ENCODE results near the gene SPRED3.
"Not testable (repeated sequence)": the region's sequence is repeated elsewhere in the genome, so short reads cannot be mapped to it uniquely, and the experiment has no call there.

SPRED3 gene

GRCh38 chr19:38417146-38417543 lies 28.6 kb downstream of the SPRED3 start:
- no peak for DNase-seq

GRCh38 chr19:38417544-38418506 lies 29.3 kb downstream of the SPRED3 start:
- DNase-seq, result peak in 5 of 56 donors; percentile 4 to 73 (median 15)

GRCh38 chr19:38420935-38421334 lies 32.4 kb downstream of the SPRED3 start:
- DNase-seq, result no peak

- DNase-seq, result no peak
Observed at GRCh38 chr19:38421856-38422255, 33.4 kb downstream of the SPRED3 start.

- no peak for DNase-seq
Observed at GRCh38 chr19:38422438-38422837, 33.9 kb downstream of the SPRED3 start.

- no peak for DNase-seq
Observed at GRCh38 chr19:38424272-38424671, 35.8 kb downstream of the SPRED3 start.

GRCh38 chr19:38425222-38425809 lies 36.8 kb downstream of the SPRED3 start:
- no peak for DNase-seq

- peak in 17 of 56 donors; percentile 0 to 36 (median 7) for DNase-seq
Observed at GRCh38 chr19:38425810-38426466, 37.4 kb downstream of the SPRED3 start, which contains the start of gene RASGRP4. TSS of gene RASGRP4 (minus strand) at chr19:38426219. CDS start at chr19:38426091, 128 bp downstream.

GRCh38 chr19:38427035-38427677 lies 38.7 kb downstream of the SPRED3 start:
- DNase-seq, result not testable (repeated sequence)

- DNase-seq, result no peak
Observed at GRCh38 chr19:38429055-38429810, 40.7 kb downstream of the SPRED3 start.

GRCh38 chr19:38429811-38430156 lies 41.3 kb downstream of the SPRED3 start:
- DNase-seq, result no peak

- no peak for DNase-seq
Observed at GRCh38 chr19:38430931-38431330, 42.4 kb downstream of the SPRED3 start.

- DNase-seq, result peak in 38 of 56 donors; percentile 2 to 72 (median 20)
Observed at GRCh38 chr19:38433268-38433733, 44.8 kb downstream of the SPRED3 start, which contains the start of gene RYR1. TSS of gene RYR1 (plus strand) at chr19:38433691. CDS start at chr19:38433830, 139 bp downstream.

GRCh38 chr19:38434549-38435051 lies 46.1 kb downstream of the SPRED3 start:
- peak in 22 of 56 donors; percentile 2 to 64 (median 10) for DNase-seq

GRCh38 chr19:38437295-38437694 lies 48.8 kb downstream of the SPRED3 start:
- DNase-seq, result no peak

- DNase-seq, result no peak
Observed at GRCh38 chr19:38437917-38438316, 49.4 kb downstream of the SPRED3 start.

- no peak for DNase-seq
Observed at GRCh38 chr19:38440592-38440991, 52.1 kb downstream of the SPRED3 start.

- no peak for DNase-seq
Observed at GRCh38 chr19:38441657-38442348, 53.3 kb downstream of the SPRED3 start.

GRCh38 chr19:38442736-38443135 lies 54.2 kb downstream of the SPRED3 start:
- DNase-seq, result no peak
